Stimulated activated CD4-positive, alpha-beta T cell treated with anti-CD3 and anti-CD28 coated beads, Interleukin-4, amount 100 ng/mL, for 24 hours (primary cell): ENCODE measurements around the gene PTPRG.

Experiments used
- DNase-seq: peaks from one replicate; pipeline ENCODE4 v3.0.0-alpha.2; 2020

PTPRG gene

DNA sequence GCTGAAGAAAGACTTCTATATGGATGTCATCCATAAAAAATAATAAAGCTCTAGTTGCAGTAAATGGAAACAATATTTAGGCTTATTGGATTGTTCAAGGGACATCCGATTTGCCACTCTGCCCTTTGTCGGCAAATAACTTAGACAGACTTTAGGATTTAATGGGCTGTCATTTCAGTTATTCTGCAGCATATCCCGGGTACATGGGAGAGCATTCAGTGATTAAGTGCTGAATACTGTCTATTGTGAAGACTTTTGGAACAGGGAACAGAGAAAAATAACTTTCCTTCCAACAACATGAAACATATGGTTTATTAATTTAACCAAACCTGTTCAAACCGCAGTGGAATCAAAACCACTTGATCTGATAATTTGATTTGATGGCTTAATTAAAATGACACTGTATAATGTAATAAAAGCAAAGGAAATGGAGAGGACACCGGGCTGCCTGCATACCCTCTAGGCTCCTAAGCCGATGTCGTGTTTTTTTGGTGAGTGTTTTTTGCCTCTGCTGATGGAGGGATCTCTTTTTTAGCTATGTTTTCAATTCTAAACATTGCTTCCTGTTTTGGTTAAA lies 612.7 kb downstream of the PTPRG start:
- DNase-seq, result no peak

DNA sequence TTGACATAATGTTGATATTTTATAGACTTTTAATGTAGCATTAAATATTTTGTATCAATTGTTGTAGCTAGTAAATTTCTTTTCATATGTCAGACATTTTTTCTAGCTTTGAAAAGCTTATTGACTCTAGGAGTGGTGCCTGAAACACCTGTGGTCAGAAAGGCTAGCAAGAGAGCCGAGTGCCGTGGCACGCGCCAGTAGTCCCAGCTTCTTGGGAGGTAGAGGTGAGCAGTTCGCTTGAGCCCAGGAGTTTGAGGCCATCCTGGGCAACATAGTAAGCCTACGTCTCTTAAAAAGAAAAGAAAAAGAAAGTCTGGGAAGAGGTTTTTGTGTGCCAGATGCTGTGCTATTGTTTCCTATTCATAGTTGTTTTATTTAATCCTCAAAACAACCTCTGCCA lies 613.8 kb downstream of the PTPRG start:
- no peak for DNase-seq

DNA sequence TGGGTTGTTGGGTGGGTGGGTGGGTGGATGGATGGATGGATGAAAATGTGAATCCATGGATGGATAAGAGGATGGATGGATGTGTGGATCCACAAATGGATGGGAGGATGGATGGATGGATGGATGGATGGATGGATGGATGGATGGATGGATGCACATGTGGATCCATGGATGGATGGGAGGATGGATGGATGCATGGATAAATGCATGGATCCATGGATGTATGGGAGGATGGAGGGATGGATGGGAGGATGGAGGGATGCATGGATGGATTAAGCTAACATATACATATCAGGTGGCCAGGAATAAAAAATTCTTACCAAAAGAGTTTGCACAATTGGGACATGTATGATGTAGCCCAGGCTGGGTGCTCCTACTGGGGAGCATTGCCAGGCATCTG lies 616.7 kb downstream of the PTPRG start:
- no peak for DNase-seq

DNA sequence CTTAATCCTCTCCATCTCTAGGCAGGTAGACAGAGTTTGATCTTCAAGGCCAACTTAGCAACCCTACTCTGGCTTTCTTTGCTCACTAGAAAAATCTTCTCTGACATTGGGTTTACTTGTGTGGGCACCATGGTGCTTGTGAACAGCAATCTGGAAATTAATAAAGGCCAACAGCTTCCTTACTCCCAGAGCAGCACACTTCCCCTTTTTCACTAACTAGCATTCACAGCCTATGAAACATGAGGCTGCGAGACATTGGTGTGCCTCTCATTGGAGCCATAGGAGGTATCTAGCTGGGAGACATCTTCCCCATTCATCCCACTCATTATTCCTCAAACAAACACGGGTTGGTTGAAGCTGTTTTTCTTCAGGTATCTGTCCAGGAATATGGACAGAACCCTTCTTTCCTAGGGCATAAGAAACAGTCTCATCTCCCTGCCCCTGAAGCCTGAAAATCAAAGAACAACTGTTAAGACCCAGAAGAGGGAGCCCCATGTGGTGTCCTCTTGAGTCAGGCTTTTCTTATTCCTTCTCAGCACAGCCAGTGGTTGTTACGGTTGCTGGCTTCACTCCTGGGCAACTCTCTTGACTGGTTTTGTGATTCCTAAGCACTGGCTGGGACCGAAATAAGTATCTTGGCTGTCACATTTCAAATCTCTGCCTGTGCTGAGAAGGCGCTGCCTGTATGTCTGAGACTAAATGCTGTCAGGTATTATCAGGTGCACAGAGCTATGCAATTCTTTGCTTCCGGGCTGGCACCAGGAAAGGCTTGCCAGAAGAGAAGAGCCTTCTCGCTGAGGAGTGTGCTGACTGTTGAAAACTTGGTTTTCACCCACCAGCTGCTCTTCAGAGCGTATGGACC lies 617.6 kb downstream of the PTPRG start:
- DNase-seq, result no peak

- DNase-seq, result no peak
These were observed 619.1 kb downstream of the PTPRG start for GRCh38 chr3:62180514-62180913.

- DNase-seq, result no peak
These were observed 621.7 kb downstream of the PTPRG start for GRCh38 chr3:62183087-62183486.

- DNase-seq, result no peak
These were observed 622.6 kb downstream of the PTPRG start for GRCh38 chr3:62183969-62184368.

- DNase-seq, result no peak
These were observed 623.2 kb downstream of the PTPRG start for GRCh38 chr3:62184559-62184958.

DNA sequence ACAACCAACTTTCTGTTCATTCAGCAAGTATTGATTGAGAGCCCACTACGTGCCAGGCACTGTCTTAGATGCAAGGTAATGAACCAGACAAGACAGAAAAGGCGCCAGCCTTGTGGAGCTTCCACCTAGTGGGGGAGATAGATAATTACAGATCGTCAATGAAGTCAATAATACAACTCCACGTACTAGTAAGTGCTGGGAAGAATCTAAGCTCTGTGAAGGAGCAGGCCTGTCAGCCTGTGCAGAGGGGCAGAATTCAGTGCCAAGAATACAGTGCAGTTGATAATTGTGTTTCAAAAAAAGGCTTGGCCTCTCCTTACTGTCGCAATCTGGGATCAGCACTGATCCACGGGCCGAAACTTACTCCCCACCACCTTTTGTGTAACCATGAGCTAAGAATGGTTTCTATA lies 625.7 kb downstream of the PTPRG start:
- no peak for DNase-seq

- peak; percentile 66 for DNase-seq
These were observed 627.5 kb downstream of the PTPRG start for GRCh38 chr3:62188681-62189375.

- no peak for DNase-seq
These were observed 628.0 kb downstream of the PTPRG start for GRCh38 chr3:62189376-62189698.

- no peak for DNase-seq
These were observed 631.5 kb downstream of the PTPRG start for GRCh38 chr3:62192891-62193290.

GRCh38 chr3:62193586-62194345 lies 632.4 kb downstream of the PTPRG start:
- DNase-seq, result no peak

GRCh38 chr3:62197350-62198012 lies 636.1 kb downstream of the PTPRG start:
- no peak for DNase-seq

DNA sequence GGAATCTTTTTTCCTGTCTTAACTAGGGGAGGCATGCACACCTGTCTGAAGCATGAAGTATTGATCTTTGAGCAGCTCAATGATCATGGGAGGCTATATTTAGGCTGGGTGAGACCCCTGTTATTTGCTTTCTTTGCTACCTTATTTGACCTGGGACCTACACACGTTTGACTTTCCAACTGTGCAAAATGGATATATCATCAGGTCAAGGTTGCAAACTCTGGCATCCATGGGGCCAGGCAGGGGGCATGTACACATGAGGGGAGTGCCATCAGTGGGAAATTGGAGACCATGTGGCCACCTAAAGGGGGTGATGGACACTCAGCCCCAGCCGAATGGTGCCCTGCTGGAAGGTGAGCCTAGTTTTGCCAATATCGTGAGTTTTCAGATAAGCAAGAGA lies 637.8 kb downstream of the PTPRG start:
- DNase-seq, result no peak

DNA sequence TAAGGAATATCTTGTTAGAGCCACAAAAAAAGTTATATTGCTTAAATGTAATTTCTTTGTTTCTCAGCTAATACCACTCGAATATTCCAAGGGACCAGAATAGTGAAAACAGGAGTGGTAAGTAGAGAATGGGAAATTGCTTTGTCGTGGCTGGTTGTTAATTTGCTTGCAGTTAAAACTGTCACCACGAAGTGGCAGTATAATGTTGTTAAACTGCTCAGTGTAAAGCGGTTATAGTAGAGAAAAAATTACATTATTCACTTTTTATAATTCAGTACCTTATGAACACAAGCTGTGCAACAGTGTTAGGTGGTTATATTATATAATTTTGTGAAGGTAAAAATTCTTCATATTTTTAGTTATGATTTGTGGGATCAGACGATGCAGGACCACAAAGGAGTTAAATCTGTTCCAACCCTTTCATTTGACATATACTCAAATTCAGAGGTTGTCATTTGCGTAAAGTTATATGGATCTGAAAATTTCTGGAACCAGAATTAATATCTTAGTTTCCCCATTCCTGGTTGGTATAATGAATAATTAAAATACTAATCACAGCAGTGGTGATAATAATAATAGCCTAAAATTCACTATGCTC lies 640.2 kb downstream of the PTPRG start:
- DNase-seq, result no peak

- no peak for DNase-seq
These were observed 641.8 kb downstream of the PTPRG start for GRCh38 chr3:62203152-62203551.

GRCh38 chr3:62203561-62203960 lies 642.2 kb downstream of the PTPRG start:
- DNase-seq, result no peak

DNA sequence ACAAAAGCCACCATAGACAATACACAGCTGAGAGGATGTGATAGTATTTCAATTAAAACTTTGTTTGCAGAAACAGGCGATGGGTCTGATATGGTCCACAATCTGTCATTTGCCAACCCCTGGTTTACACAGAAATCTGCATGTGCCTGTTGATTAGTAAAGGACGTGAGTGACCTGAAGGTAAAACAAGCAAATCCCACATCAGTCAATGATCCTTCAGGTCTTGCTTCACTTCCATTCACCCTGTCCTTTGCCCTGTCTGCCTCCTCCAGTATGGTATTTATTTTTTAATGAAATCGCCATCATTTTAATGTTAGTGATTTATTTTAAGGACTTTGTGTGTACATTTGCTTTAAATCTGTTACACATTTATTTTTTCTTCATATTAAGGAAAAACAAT lies 645.8 kb downstream of the PTPRG start:
- no peak for DNase-seq

DNA sequence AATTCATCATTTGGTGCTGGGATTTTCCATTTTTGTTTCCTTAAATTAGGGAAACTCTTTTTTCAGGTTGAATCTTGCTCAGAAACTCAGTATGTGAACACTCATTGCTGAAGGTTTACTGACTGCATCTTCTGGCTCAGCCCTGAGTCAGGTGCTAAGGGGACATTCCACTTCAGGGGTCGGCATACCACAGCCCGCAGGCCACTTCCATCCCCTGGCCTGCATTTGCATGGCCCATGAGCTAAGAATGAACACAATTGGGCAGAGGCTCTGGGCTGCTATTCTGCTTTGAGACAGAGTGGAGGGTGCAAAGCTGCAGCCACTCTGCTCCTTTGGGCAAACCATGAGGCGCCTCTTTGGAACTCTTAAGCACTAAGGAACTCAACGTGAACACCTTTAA lies 647.0 kb downstream of the PTPRG start:
- no peak for DNase-seq

DNA sequence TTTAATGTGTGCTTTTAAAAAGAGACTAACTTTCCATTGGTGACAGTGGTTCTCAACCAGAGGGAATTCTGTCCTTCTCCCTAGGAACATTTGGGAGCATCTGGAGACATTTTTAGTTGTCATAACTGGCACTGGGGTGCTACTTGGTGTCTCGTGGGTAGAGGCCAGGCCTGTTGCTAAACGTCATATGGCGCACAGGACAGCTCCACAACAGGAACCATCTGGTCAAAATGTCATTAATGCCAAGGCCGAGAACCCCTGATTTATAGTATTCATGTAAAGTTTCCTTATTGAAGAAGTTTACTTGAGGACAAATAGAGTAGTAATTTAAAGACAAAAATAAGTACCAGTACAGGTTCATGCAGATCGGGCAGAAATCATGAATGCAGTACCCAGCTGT lies 647.7 kb downstream of the PTPRG start:
- no peak for DNase-seq

- DNase-seq, result no peak
These were observed 648.6 kb downstream of the PTPRG start for GRCh38 chr3:62210011-62210410.
